Measurements from ENCODE around the gene COMTD1.

GRCh38 chr10:75230600-75231038 lies 5.1 kb downstream of the COMTD1 start:
- TF ChIP-seq CTCF (IDR thresholded peaks at IDR 0.05; ENCODE audit: insufficient read depth, low read length) (peak; percentile 96), SPI1 (IDR thresholded peaks at IDR 0.05; ENCODE audit: borderline replicate concordance, low read depth) (peak; percentile 91)

Data from HL-60 (cell line).